IMR-90 (cell line): Measurements from ENCODE around the gene SLC47A2. TPM values are rescaled to one million over a fixed set of nuclear protein-coding genes. Genes with fewer than 3 reads are reported as not detected.

Experiments used
- ATAC-seq: fragments of 200-7000 bp; cut with Tn5 transposase; 2 replicates; pipeline ENCODE4 v1.9.1; 2020; ENCODE audit warnings: low read depth, mild to moderate bottlenecking, moderate library complexity
- BruUV-seq: library from RNA; stranded (reverse); fragments of 400-500 nt; replicated peaks from 2 replicates; lab custom pipeline; 2021; lab: Mats Ljungman, UMichigan
- CTCF ChIA-PET: fragments of 300-600 bp; formaldehyde crosslinking; extraction: SDS; loops from one replicate; lab custom pipeline; 2021; ENCODE audit warnings: antibody characterized with exemption; lab: Yijun Ruan, JAX
- POLR2A ChIA-PET: fragments of 300-600 bp; sonication (Branson Sonifier 250); formaldehyde crosslinking; loops from one replicate; lab custom pipeline; 2022; ENCODE audit warnings: antibody characterized with exemption; ENCODE audit not compliant: unreplicated experiment; lab: Charles Lee
- DNase-seq: peaks from one replicate; pipeline ENCODE4 v3.0.0; 2013
- H2AFZ ChIP-seq: replicated peaks from 2 replicates; pipeline ENCODE3; 2013; ENCODE audit warnings: low read length, mild to moderate bottlenecking; ENCODE audit not compliant: poor library complexity
- H2AK5ac ChIP-seq: 2 replicates; pipeline ENCODE4 v1.6.1; 2013; ENCODE audit warnings: low read depth, low read length, inconsistent platforms
- H2AK9ac ChIP-seq: replicated peaks from 2 replicates; pipeline ENCODE3; 2013; ENCODE audit warnings: mild to moderate bottlenecking, low read depth, low read length, moderate library complexity; ENCODE audit not compliant: poor library complexity
- H2BK120ac ChIP-seq: 2 replicates; pipeline ENCODE4 v1.6.1; 2013; ENCODE audit warnings: low read depth, low read length, inconsistent platforms
- H2BK15ac ChIP-seq: 3 replicates; pipeline ENCODE4 v1.6.1; 2013; ENCODE audit warnings: low read depth, low read length, inconsistent platforms
- H2BK20ac ChIP-seq: 2 replicates; pipeline ENCODE4 v1.6.1; 2013; ENCODE audit warnings: low read depth, mild to moderate bottlenecking, inconsistent platforms, low read length, moderate library complexity
- H2BK5ac ChIP-seq: 2 replicates; pipeline ENCODE4 v1.6.1; 2013; ENCODE audit warnings: mild to moderate bottlenecking, low read depth, low read length, inconsistent platforms; ENCODE audit not compliant: poor library complexity, severe bottlenecking
- H3K14ac ChIP-seq: replicated peaks from 2 replicates; pipeline ENCODE4 v1.6.1; 2013; ENCODE audit warnings: low read depth, low read length, inconsistent platforms
- H3K18ac ChIP-seq: 2 replicates; pipeline ENCODE4 v1.6.1; 2013; ENCODE audit warnings: low read depth, low read length, control low read depth
- H3K23ac ChIP-seq: 2 replicates; pipeline ENCODE4 v1.6.1; 2013; ENCODE audit warnings: low read depth, low read length, inconsistent platforms
- H3K27ac ChIP-seq: 2 replicates; pipeline ENCODE4 v1.5.1; 2013; ENCODE audit warnings: mild to moderate bottlenecking, control low read depth, low read length; ENCODE audit not compliant: insufficient read depth
- H3K27me3 ChIP-seq: 2 replicates; pipeline ENCODE4 v1.6.1; 2013; ENCODE audit warnings: low read length; ENCODE audit not compliant: control insufficient read depth, insufficient read depth
- H3K36me3 ChIP-seq: 2 replicates; pipeline ENCODE4 v1.6.1; 2013; ENCODE audit warnings: low read length, mixed read lengths; ENCODE audit not compliant: control insufficient read depth, insufficient read depth
- H3K4ac ChIP-seq: 2 replicates; pipeline ENCODE4 v1.6.1; 2013; ENCODE audit warnings: low read depth, low read length, inconsistent platforms
- H3K4me1 ChIP-seq: 2 replicates; pipeline ENCODE4 v1.6.1; 2013; ENCODE audit warnings: low read length, mixed read lengths; ENCODE audit not compliant: control insufficient read depth, insufficient read depth
- H3K4me2 ChIP-seq: 2 replicates; pipeline ENCODE4 v1.6.1; 2013; ENCODE audit warnings: low read depth, mild to moderate bottlenecking, control low read depth, low read length, moderate library complexity
- H3K4me3 ChIP-seq: 2 replicates; pipeline ENCODE4 v1.5.1; 2013; ENCODE audit warnings: low read depth, mild to moderate bottlenecking, control low read depth, low read length, moderate library complexity; ENCODE audit not compliant: insufficient read depth
- H3K56ac ChIP-seq: 2 replicates; pipeline ENCODE4 v1.6.1; 2013; ENCODE audit warnings: low read length, inconsistent platforms; ENCODE audit not compliant: insufficient read depth; ENCODE audit errors: extremely low read depth
- H3K79me1 ChIP-seq, 2 experiments: 2 replicates each; pipeline ENCODE4 v1.6.1; 2013; ENCODE audit warnings: low read length in 2 of 2, inconsistent platforms in 1 of 2, low read depth in 1 of 2
- H3K9ac ChIP-seq: 2 replicates; pipeline ENCODE4 v1.6.1; 2013; ENCODE audit warnings: low read depth, low read length, control low read depth
- H3K9me1 ChIP-seq: 2 replicates; pipeline ENCODE4 v1.6.1; 2013; ENCODE audit warnings: low read length, inconsistent platforms; ENCODE audit not compliant: insufficient read depth
- H3K9me3 ChIP-seq: 2 replicates; pipeline ENCODE4 v1.6.1; 2013; ENCODE audit warnings: low read length; ENCODE audit not compliant: control insufficient read depth, insufficient read depth
- H4K20me1 ChIP-seq: 2 replicates; pipeline ENCODE4 v1.6.1; 2013; ENCODE audit warnings: low read length, inconsistent platforms; ENCODE audit not compliant: insufficient read depth
- H4K5ac ChIP-seq: 2 replicates; pipeline ENCODE4 v1.6.1; 2013; ENCODE audit warnings: mild to moderate bottlenecking, low read depth, low read length, control low read depth
- H4K8ac ChIP-seq, 2 experiments: 2 replicates each; pipeline ENCODE4 v1.6.1; 2013; ENCODE audit warnings: low read depth in 2 of 2, low read length in 2 of 2, control low read depth in 1 of 2, inconsistent platforms in 1 of 2
- H4K91ac ChIP-seq: 2 replicates; pipeline ENCODE4 v1.6.1; 2013; ENCODE audit warnings: low read depth, low read length, inconsistent platforms; ENCODE audit not compliant: insufficient read depth
- BHLHE40 ChIP-seq: fragments of 150-350 bp; IDR thresholded peaks from 2 replicates; pipeline ENCODE4 v1.6.1; 2016; ENCODE audit warnings: mild to moderate bottlenecking, low read depth, low read length
- CHD1 ChIP-seq: IDR thresholded peaks from 2 replicates; pipeline ENCODE4 v1.6.1; 2012; ENCODE audit warnings: low read depth, low read length, improper control_type of control experiment
- NFE2L2 ChIP-seq: fragments of 150-350 bp; IDR thresholded peaks from 2 replicates; pipeline ENCODE4 v1.6.1; 2016; ENCODE audit warnings: low read depth, mild to moderate bottlenecking, low read length
- RCOR1 ChIP-seq: IDR thresholded peaks from 2 replicates; pipeline ENCODE4 v1.6.1; 2012; ENCODE audit warnings: mild to moderate bottlenecking, low read length, improper control_type of control experiment; ENCODE audit not compliant: insufficient replicate concordance
- RFX5 ChIP-seq: IDR thresholded peaks from 2 replicates; pipeline ENCODE4 v1.8.0; 2012; ENCODE audit warnings: low read depth, mild to moderate bottlenecking, low read length, moderate library complexity
- SMC3 ChIP-seq: fragments of 150-350 bp; IDR thresholded peaks from 2 replicates; pipeline ENCODE4 v1.6.1; 2016; ENCODE audit warnings: low read depth, mild to moderate bottlenecking, antibody characterized with exemption, low read length, moderate library complexity
- WGBS, 2 experiments: methylation state at CpG; one replicate each; pipeline versions ENCODE4 v1.1.5 to v1.1.7; 2013; ENCODE audit warnings: missing lambda C conversion rate in 2 of 2; ENCODE audit not compliant: insufficient read length in 1 of 2; ENCODE audit errors: extremely low coverage in 2 of 2; 5-methylcytosine and 5-hydroxymethylcytosine counted together
- dilution Hi-C: fragments of 300-500 bp; cut with HindIII; formaldehyde crosslinking; loops from one replicate; pipeline ENCODE4 v1.14.3; 2018; ENCODE audit warnings: low sequenced_read_pairs; ENCODE audit not compliant: unreplicated experiment
- in situ Hi-C: fragments of 300-500 bp; cut with MboI; formaldehyde crosslinking; loops from 3 replicates; pipeline ENCODE4 v1.14.3; 2019; ENCODE audit warnings: low sequenced_read_pairs, inconsistent platforms, mixed read lengths
- intact Hi-C: fragments of 100-400 bp; cut with micrococcal nuclease; formaldehyde crosslinking; loops from 2 replicates; pipeline ENCODE4 v1.10.0; 2022
- polyA plus RNA-seq, 3 experiments: library from polyadenylated mRNA; depleted of rRNA; stranded (reverse); fragments of >200 nt; gene quantifications; 2 replicates each; pipeline ENCODE4 v1.2.3, GENCODE V29; 2012; ENCODE audit warnings: low replicate concordance in 1 of 3
- total RNA-seq: library from RNA; depleted of rRNA; stranded (reverse); fragments of >200 nt; gene quantifications from 2 replicates; pipeline ENCODE4 v1.2.3, GENCODE V29; 2012

SLC47A2 gene
- total and polyA plus RNA-seq, 2 of the 4 experiments (the other 2 are of a cell fraction) = not detected

DNA sequence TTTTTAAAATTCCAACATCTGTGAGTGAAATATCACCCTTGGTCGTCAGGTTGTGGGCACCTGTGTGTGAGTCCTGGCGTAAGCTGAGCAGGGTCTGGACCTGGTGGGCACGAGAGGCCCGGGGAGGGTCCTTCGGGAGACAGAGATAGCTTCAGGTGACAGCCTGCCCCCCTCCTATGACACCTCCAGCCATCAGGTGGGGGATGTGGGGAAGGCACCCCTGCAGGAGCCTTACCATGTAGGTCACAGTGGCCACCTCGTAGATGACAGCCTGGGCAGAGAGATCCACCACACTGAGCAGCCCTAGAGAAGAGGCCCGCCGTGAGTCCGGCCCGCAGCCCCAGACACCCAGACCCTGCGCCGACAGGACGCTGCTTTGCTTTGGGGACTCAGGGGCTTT, 11.2 kb downstream of the SLC47A2 start:
- DNase-seq (no peak), ATAC-seq (no peak)
- Histone ChIP-seq H4K20me1 (no peaks in the 10 kb centered on the region), H4K8ac (no peak overlapping the region), H2AK5ac (no peak overlapping the region), H2BK20ac (no peak overlapping the region), H3K4me1 (no peaks in the 10 kb centered on the region; the same call in 1 of the 2 replicates), H2BK15ac (no peak overlapping the region), H3K4me2 (no peak overlapping the region), H3K4me3 (no peak overlapping the region), H3K9me3 (no peaks in the 10 kb centered on the region), H3K9ac (no peak overlapping the region), H2BK5ac (no peak overlapping the region), H3K36me3 (no peaks in the 10 kb centered on the region), H3K14ac (no peak overlapping the region), H3K27ac (no peak overlapping the region), H3K27me3 (peaks cover 24% of the 10 kb centered on the region), H2AK9ac (no peak overlapping the region), H2BK120ac (no peak overlapping the region), H3K56ac (no peak overlapping the region), H3K23ac (no peak overlapping the region), H4K91ac (no peak overlapping the region), H3K79me1 (no peaks in the 10 kb centered on the region), H4K5ac (no peak overlapping the region), H3K4ac (no peak overlapping the region), H2AFZ (no peak overlapping the region), H3K9me1 (no peaks in the 10 kb centered on the region), H3K18ac (no peak overlapping the region)
- intact Hi-C loops = no loop called here
- 90% methylated on average over 6 of the region's 13 CpGs; no CpG with 5 or more reads in 1 of the 2 experiments for WGBS, 2 experiments
- CTCF ChIA-PET = no interaction called here
- POLR2A ChIA-PET = no interaction called here
- in situ Hi-C loops = no loop called here
- dilution Hi-C loops = no loop called here
- no peak for TF ChIP-seq RFX5
- no peak for TF ChIP-seq BHLHE40
- no peak for TF ChIP-seq SMC3
- no peak for TF ChIP-seq CHD1
- no peak for TF ChIP-seq RCOR1
- no peak for TF ChIP-seq NFE2L2
- BruUV-seq = no TSS peak
